RWPE1 (cell line): ENCODE data around the gene CRYGN.

ENCODE experiments used
- CTCF ChIA-PET: fragments of 350-600 bp; sonication (Branson Sonifier 250); formaldehyde crosslinking; extraction: SDS; loops from one replicate; lab custom pipeline; 2021; lab: Yijun Ruan, JAX
- POLR2A ChIA-PET: fragments of 400-600 bp; formaldehyde crosslinking; extraction: SDS; loops from one replicate; lab custom pipeline; 2020; ENCODE audit warnings: antibody characterized with exemption; ENCODE audit not compliant: low non-redundant PET; lab: Yijun Ruan, JAX
- DNase-seq: peaks from one replicate; pipeline ENCODE4 v3.0.0; 2012; ENCODE audit warnings: low spot score
- H3K27ac ChIP-seq: fragments of 450-650 bp; 2 replicates; pipeline ENCODE4 v1.5.1; 2017
- CTCF ChIP-seq: fragments of 450-650 bp; conservative IDR thresholded peaks from 2 replicates; pipeline ENCODE4 v1.5.1; 2017; ENCODE audit warnings: low read depth, mild to moderate bottlenecking

Gene CRYGN

GRCh38 chr7:151483711-151483983 is 43.7 kb upstream of the CRYGN start:
- POLR2A ChIA-PET, result no interaction called here
- DNase-seq, result no peak
- no peak for TF ChIP-seq CTCF
- CTCF ChIA-PET, result no interaction called here
- peak overlapping the region; percentile 55 for H3K27ac ChIP-seq

- no peak for DNase-seq
- POLR2A ChIA-PET, result no interaction called here
- TF ChIP-seq CTCF, result no peak
- H3K27ac ChIP-seq, result peak overlapping the region; percentile 55
- CTCF ChIA-PET, result no interaction called here
Measured at GRCh38 chr7:151482883-151483710, 43.2 kb upstream of the CRYGN start.

- TF ChIP-seq CTCF, result no peak
- POLR2A ChIA-PET, result no interaction called here
- no peak for DNase-seq
- H3K27ac ChIP-seq, result no peak overlapping the region
- CTCF ChIA-PET, result no interaction called here
Measured at GRCh38 chr7:151481650-151482505, 41.9 kb upstream of the CRYGN start.

GRCh38 chr7:151477867-151478266 is 37.9 kb upstream of the CRYGN start:
- ChIA-PET CTCF (no interaction called here), POLR2A (no interaction called here)
- no peak overlapping the region for H3K27ac ChIP-seq
- TF ChIP-seq CTCF, result no peak
- no peak for DNase-seq

- ChIA-PET CTCF (no interaction called here), POLR2A (no interaction called here)
- H3K27ac ChIP-seq, result no peak overlapping the region
- DNase-seq, result no peak
- TF ChIP-seq CTCF, result no peak
Measured at GRCh38 chr7:151472644-151473380, 32.9 kb upstream of the CRYGN start.

- H3K27ac ChIP-seq, result no peak overlapping the region
- ChIA-PET CTCF (no interaction called here), POLR2A (no interaction called here)
- TF ChIP-seq CTCF, result no peak
- DNase-seq, result no peak
Measured at GRCh38 chr7:151470711-151471110, 30.8 kb upstream of the CRYGN start.
